HuH-7 (cell line): ENCODE results near the gene ZNF723.
"Not testable (repeated sequence)": the region's sequence is repeated elsewhere in the genome, so short reads cannot be mapped to it uniquely, and the experiment has no call there.

Experiments
- DNase-seq: peaks from one replicate; pipeline ENCODE4 v3.0.0; 2011; ENCODE audit warnings: low spot score

The ZNF723 gene

GRCh38 chr19:22832031-22832762 is at the start of gene ZNF723:
TSS of gene ZNF723 (plus strand) at chr19:22832291. CDS start at chr19:22832380, 89 bp downstream.
- DNase-seq = no peak

- DNase-seq = no peak
Measured at GRCh38 chr19:22783651-22784410, 48.3 kb upstream of the ZNF723 start, which contains the start of gene ZNF99. TSS of gene ZNF99 (minus strand) at chr19:22784151. CDS start at chr19:22784016, 135 bp downstream.

GRCh38 chr19:22792863-22793262 is 39.2 kb upstream of the ZNF723 start:
- not testable (repeated sequence) for DNase-seq

- no peak for DNase-seq
Measured at GRCh38 chr19:22797040-22797439, 35.1 kb upstream of the ZNF723 start.

GRCh38 chr19:22806418-22806817 is 25.7 kb upstream of the ZNF723 start:
- DNase-seq = no peak

GRCh38 chr19:22807061-22807835 is 24.8 kb upstream of the ZNF723 start:
- DNase-seq = no peak

GRCh38 chr19:22814124-22814523 is 18.0 kb upstream of the ZNF723 start:
- DNase-seq = no peak

GRCh38 chr19:22831211-22831610 is 880 bp upstream of the ZNF723 start:
- no peak for DNase-seq

GRCh38 chr19:22857713-22858320 is 25.7 kb downstream of the ZNF723 start:
- DNase-seq = not testable (repeated sequence)

GRCh38 chr19:22882797-22883196 is 50.7 kb downstream of the ZNF723 start:
- DNase-seq = peak; percentile 56

GRCh38 chr19:22893855-22894270 is 61.8 kb downstream of the ZNF723 start:
- no peak for DNase-seq

- DNase-seq = no peak
Measured at GRCh38 chr19:22901431-22902130, 69.5 kb downstream of the ZNF723 start.
